Epithelial cell of prostate (primary cell): ENCODE measurements around the gene BOD1L1.
"Not testable (repeated sequence)": the region's sequence is repeated elsewhere in the genome, so short reads cannot be mapped to it uniquely, and the experiment has no call there.

ENCODE experiments used
- DNase-seq: peaks from one replicate; pipeline ENCODE4 v3.0.0-alpha.2; 2011; ENCODE audit warnings: low read depth, low spot score
- H3K27ac ChIP-seq: fragments of 450-650 bp; 2 replicates; pipeline ENCODE4 v1.5.1; 2017; ENCODE audit warnings: mild to moderate bottlenecking

Gene BOD1L1

GRCh38 chr4:13561673-13562072 lies 65.9 kb downstream of the BOD1L1 start:
- no peak overlapping the region for H3K27ac ChIP-seq
- no peak for DNase-seq

GRCh38 chr4:13560111-13560510 lies 67.4 kb downstream of the BOD1L1 start:
- not testable (repeated sequence) for DNase-seq
- H3K27ac ChIP-seq: peak overlapping the region; percentile 69

DNA sequence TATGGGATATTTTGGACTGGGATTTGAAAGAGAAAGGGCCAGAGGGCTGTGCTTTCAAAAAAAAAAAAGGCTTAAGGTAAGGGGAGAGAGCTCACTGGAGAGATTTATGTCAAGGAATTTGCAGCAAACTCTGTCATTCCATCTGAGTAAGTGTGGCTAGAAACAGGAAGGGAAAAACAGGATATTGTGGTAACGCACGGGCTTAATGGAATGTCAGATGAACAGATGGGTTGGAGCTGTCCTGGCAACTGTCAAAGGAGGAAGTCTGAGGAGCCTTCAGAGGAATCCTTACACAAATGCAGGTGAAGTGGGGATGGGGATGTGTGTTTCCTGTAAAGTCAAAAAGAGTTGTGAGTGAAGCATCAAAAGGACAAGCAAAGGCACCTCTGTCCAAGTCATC lies 68.1 kb downstream of the BOD1L1 start:
- H3K27ac ChIP-seq: peak overlapping the region; percentile 69
- DNase-seq: peak; percentile 27

DNA sequence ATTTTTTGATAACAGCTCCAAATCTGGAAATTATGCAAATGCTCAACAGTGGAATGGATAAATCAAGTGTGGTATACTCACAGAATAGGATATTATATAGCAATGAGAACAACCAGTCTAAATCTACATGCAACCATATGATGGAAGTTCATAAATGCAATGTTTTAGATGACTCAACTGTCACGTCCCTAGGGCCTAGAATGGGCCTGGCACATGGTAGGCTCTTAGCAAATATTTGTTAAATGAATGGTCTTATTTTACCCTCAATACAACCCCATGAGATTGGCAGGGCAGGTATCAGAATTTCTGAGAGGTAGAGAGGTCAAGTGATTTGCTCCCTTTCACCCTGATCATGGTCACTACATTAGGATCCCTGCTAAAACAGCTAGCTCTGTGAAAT lies 68.6 kb downstream of the BOD1L1 start:
- H3K27ac ChIP-seq: peak overlapping the region; percentile 69
- no peak for DNase-seq

DNA sequence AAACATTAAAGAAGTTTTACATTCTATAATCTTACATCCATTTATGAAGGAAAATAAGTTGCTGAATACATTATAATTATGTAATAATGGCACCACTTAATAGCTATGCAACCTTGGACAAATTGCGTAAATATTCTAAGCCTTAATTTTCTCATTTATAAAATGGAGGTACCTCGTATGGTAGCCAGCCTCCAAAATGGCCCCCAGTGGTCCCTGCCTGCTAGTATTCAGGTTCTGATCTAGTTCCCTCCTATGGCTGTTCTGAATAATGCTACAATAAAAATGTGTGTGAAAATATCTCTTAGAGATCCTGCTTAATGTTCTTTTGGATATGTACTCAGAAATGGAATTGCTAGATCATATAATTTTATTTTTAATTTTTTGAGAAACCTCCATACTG lies 72.2 kb downstream of the BOD1L1 start:
- no peak overlapping the region for H3K27ac ChIP-seq
- no peak for DNase-seq

- no peak for DNase-seq
- H3K27ac ChIP-seq: no peak overlapping the region
Measured at GRCh38 chr4:13553081-13553480, 74.4 kb downstream of the BOD1L1 start.

DNA sequence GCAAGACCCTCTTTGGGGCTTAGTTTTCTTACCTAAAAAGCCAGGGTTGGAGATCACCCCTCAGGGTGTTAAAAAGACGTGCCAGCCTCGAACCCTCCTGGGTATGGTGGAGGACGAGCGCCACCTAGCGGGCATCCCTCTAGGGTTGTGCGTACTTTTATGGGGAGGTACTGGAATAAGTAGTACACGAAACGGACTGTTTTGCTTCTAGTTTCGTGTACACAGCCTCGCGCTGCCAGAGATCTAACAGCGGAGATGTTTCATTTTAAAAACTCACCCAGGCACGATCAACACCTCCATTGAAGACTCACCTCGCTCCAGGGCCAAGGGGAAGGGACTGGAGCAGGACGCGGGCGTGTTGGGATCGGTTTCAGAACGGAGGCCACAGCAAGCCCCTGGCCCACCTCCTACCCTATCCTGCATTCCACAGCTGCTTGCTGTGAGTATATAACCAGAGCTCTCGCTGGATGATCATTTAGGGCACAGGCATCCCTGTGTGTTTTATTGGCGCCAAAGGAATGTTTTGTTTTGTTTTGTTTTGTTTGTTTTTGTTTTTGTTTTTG lies 78.5 kb downstream of the BOD1L1 start:
- H3K27ac ChIP-seq: no peak overlapping the region
- peak; percentile 12 for DNase-seq

DNA sequence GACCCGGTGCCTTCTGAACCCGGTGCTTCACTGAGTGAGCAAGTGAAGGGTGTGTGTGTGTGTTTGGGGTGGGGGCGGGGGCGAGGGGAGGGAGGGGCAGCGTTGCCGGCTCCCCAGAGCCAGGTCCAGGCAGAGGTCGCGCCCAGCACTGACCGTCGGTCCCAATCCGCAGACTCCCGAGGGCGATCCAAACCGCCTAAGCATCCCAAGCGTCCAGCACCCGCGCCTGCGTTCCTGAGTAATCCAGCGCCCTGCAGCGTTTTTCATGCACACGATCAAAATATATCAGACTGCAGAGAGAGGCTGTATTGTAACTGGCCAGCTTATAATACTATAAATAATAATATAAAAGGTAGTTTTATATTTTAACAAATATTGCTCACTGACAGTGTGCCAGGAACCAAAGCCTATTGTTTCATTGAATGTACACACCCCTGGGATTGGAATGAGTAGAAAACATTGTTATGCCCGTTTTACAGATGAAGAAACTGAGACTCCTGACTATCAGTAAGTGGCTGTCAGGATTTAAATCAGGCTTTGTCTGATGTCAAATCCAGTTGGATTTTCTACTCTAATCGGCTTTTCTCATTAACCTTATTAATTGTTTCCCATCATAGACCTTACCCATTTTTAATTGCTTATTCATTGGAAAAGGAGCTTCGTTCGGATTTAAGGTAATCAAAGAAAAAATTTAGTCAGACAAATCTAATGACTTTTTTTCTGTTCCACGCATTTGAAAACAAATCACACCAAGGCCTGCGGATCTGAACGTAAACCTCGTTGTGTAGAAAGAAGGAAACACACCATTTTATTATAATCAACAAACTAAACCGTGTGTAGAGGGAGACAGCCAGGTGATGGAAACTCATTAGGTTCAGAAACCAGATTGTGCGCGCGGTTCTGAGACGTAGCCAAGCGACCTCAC lies 79.2 kb downstream of the BOD1L1 start:
- no peak for DNase-seq
- H3K27ac ChIP-seq: no peak overlapping the region

- no peak for DNase-seq
Measured at GRCh38 chr4:13547485-13548041, 80.0 kb downstream of the BOD1L1 start.

GRCh38 chr4:13546941-13547484 lies 80.5 kb downstream of the BOD1L1 start:
- no peak for DNase-seq
- H3K27ac ChIP-seq: no peak overlapping the region

More at GRCh38 chr4:13547485-13548041, 80.0 kb downstream of the BOD1L1 start:
- H3K27ac ChIP-seq: no peak overlapping the region

- no peak overlapping the region for H3K27ac ChIP-seq
- no peak for DNase-seq
Measured at GRCh38 chr4:13546142-13546940, 81.2 kb downstream of the BOD1L1 start.

DNA sequence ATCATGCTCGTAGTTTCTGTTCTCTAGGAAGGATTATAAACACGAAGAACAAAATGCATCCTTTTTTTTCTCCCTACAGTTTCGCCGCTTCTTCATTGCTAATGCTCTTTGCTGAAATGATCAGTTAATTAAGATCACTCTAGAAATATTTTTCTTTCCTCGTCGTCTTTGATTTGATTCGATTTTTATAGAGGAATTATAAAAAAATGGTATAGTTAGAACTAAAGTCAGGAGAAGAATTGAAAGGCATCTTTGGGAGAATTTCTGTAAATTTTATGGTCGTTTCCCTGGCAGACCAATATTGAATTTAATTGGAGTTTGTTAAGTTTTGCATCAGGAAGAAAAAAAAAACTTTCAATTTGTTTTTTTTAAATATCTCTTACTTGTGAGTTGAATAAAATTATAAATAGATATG lies 82.1 kb downstream of the BOD1L1 start:
- DNase-seq: no peak
- H3K27ac ChIP-seq: no peak overlapping the region

GRCh38 chr4:13544606-13545393 lies 82.7 kb downstream of the BOD1L1 start:
- DNase-seq: no peak
- H3K27ac ChIP-seq: no peak overlapping the region

DNA sequence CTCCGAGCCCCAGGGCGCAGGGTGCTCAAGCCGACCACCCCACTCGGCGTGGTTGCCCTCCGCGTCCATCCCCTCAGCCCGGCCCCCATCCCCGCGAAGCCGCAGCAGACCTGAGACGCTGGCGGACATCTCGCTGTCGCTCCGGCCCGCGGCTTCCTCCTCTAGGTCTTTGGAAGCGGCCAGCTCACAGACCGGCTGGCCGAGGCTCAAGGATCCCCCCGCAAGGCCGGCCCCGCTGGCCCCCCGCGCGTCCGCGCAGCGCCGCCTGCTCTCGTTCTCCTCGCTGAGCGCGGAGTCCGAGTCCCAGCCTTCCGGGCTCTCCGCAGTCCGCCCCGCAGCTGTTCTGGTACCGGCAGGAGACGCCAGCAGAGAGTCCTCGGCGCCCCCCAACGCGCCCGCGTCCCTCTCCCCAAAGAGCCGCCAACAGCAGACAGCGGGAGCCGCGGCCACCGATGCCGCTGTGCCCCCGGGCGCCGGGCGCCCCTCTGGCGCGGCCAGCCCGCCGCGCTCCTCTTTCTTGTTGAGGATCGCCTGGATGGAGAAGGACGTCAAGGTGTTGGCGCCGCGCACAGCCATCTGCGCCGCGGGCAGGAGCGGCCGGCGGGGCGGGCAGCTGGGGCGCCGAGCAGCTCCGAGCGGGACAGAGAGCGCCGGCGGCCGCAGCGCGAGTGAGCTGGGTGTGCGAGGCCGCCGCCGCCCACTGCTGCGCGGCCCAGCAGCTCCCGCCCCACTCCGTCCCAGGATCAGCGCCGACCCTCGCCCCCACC lies 83.5 kb downstream of the BOD1L1 start, which contains the start of gene NKX3-2:
NKX3-2 (minus strand) TSS at position 670 of the 767 bp plus-strand sequence; CDS start at position 576, 94 bp downstream.
- DNase-seq: no peak
- no peak within 1 kb of the TSS for H3K27ac ChIP-seq

GRCh38 chr4:13543032-13543838 lies 84.3 kb downstream of the BOD1L1 start:
- no peak overlapping the region for H3K27ac ChIP-seq
- no peak for DNase-seq

DNA sequence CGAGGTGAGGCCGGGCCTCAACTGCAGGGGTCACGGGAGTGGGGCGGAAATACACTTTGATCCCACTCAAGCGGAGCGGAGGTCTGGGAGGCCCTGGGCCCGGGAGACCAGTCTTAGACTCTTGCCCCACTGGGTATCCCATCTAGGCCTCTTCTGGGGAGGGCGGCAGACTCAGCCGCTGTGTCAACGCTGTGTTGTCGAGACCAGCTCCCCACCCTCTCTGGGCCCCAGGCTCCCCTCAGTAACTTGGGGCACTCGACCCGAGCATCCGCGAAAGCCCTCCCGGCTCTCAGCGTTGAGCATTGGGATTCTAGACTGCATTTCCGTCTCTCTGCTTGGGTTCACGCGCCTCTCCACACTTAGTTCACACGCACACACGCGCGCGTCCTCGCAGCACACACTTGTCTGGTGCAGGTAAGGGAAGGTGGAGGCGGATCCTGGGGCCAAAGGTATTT lies 84.9 kb downstream of the BOD1L1 start:
- no peak for DNase-seq
- H3K27ac ChIP-seq: no peak overlapping the region

- no peak overlapping the region for H3K27ac ChIP-seq
- no peak for DNase-seq
Measured at GRCh38 chr4:13541720-13542576, 85.6 kb downstream of the BOD1L1 start.
